HepG2 (cell line): ENCODE data around the gene LRRN4CL. TPM values are rescaled to one million over a fixed set of nuclear protein-coding genes. Genes with fewer than 3 reads are reported as not detected.

Experiments
- ATF5 ChIP-seq: sonication (generic); formaldehyde crosslinking; IDR thresholded peaks from 2 replicates; pipeline ENCODE4 v1.4.0; 2020; ENCODE audit warnings: mild to moderate bottlenecking, low read depth, missing genetic modification reagents
- DPF2 ChIP-seq: sonication (generic); formaldehyde crosslinking; IDR thresholded peaks from 2 replicates; pipeline ENCODE4 v1.4.0; 2020; ENCODE audit warnings: mild to moderate bottlenecking, low read depth, missing genetic modification reagents, borderline replicate concordance
- FOXJ3 ChIP-seq: sonication (generic); formaldehyde crosslinking; IDR thresholded peaks from 2 replicates; pipeline ENCODE4 v1.4.0; 2020; ENCODE audit warnings: missing genetic modification reagents, mild to moderate bottlenecking, borderline replicate concordance
- HNF4G ChIP-seq, 2 experiments: sonication (generic) in 1 of 2; formaldehyde crosslinking in 1 of 2; IDR thresholded peaks; 2 replicates each; pipeline versions ENCODE4 v1.4.0 to v1.6.1; 2011 to 2020; ENCODE audit warnings: borderline replicate concordance in 2 of 2, low read depth in 2 of 2, mild to moderate bottlenecking in 2 of 2, low read length in 1 of 2, missing genetic modification reagents in 1 of 2, moderate library complexity in 1 of 2
- HNRNPLL ChIP-seq: fragments of 200-400 bp; formaldehyde crosslinking; IDR thresholded peaks from 2 replicates; pipeline ENCODE4 v1.6.1; 2017; ENCODE audit warnings: mild to moderate bottlenecking, low read depth, low read length; ENCODE audit not compliant: poor library complexity, severe bottlenecking
- KDM3A ChIP-seq: IDR thresholded peaks from 2 replicates; pipeline ENCODE4 v1.6.1; 2018; ENCODE audit warnings: low read depth, missing compliant biosample characterization
- MBNL3 ChIP-seq: fragments of 250-450 bp; sonication (Bioruptor Pico); conservative IDR thresholded peaks from 2 replicates; pipeline ENCODE4 v1.8.0; 2022; ENCODE audit warnings: mild to moderate bottlenecking, inconsistent platforms
- MED13 ChIP-seq: sonication (generic); formaldehyde crosslinking; IDR thresholded peaks from 2 replicates; pipeline ENCODE4 v1.5.0; 2020; ENCODE audit warnings: missing genetic modification reagents
- MED8 ChIP-seq: sonication (generic); formaldehyde crosslinking; IDR thresholded peaks from 2 replicates; pipeline ENCODE4 v1.8.1; 2023; ENCODE audit warnings: mild to moderate bottlenecking, missing genetic modification reagents; ENCODE audit not compliant: insufficient replicate concordance
- MIXL1 ChIP-seq: IDR thresholded peaks from 2 replicates; pipeline ENCODE4 v1.6.1; 2016
- MYPOP ChIP-seq: sonication (generic); formaldehyde crosslinking; IDR thresholded peaks from 2 replicates; pipeline ENCODE4 v1.8.1; 2023; ENCODE audit warnings: mild to moderate bottlenecking, moderate library complexity, missing genetic modification reagents
- SRSF9 ChIP-seq: fragments of 200-400 bp; formaldehyde crosslinking; IDR thresholded peaks from 2 replicates; pipeline ENCODE4 v1.6.1; 2018; ENCODE audit warnings: borderline replicate concordance, mild to moderate bottlenecking, low read depth, low read length; ENCODE audit not compliant: insufficient read depth, poor library complexity, severe bottlenecking
- THAP11 ChIP-seq: IDR thresholded peaks from 2 replicates; pipeline ENCODE4 v1.6.1; 2016; ENCODE audit warnings: missing biosample characterization, missing genetic modification reagents
- TRAFD1 ChIP-seq: sonication (generic); formaldehyde crosslinking; IDR thresholded peaks from 2 replicates; pipeline ENCODE4 v1.5.1; 2020; ENCODE audit warnings: missing genetic modification reagents, mild to moderate bottlenecking, borderline replicate concordance
- ZBTB49 ChIP-seq: sonication (generic); formaldehyde crosslinking; IDR thresholded peaks from 2 replicates; pipeline ENCODE4 v1.4.0; 2020; ENCODE audit warnings: missing genetic modification reagents, borderline replicate concordance
- ZHX1 ChIP-seq: sonication (generic); formaldehyde crosslinking; IDR thresholded peaks from 2 replicates; pipeline ENCODE4 v1.8.1; 2022; ENCODE audit warnings: low read depth, mild to moderate bottlenecking, missing genetic modification reagents
- ZNF33B ChIP-seq: sonication (generic); formaldehyde crosslinking; IDR thresholded peaks from 2 replicates; pipeline ENCODE4 v1.5.1; 2020; ENCODE audit warnings: mild to moderate bottlenecking, missing genetic modification reagents
- ZNF451 ChIP-seq: sonication (generic); formaldehyde crosslinking; IDR thresholded peaks from 2 replicates; pipeline ENCODE4 v1.5.0; 2020; ENCODE audit warnings: mild to moderate bottlenecking, missing genetic modification reagents
- ZNF460 ChIP-seq: sonication (generic); formaldehyde crosslinking; IDR thresholded peaks from 2 replicates; pipeline ENCODE4 v1.5.1; 2020; ENCODE audit warnings: missing genetic modification reagents, mild to moderate bottlenecking, borderline replicate concordance
- polyA plus RNA-seq, 8 experiments: library from polyadenylated mRNA; depleted of rRNA in 3 of 8; stranded (reverse) in 7 of 8; unstranded in 1 of 8; fragments of >200 nt; fragmentation: Illumina TruSeq in 4 of 8; extraction: Trizol in 4 of 8; gene quantifications; 2 replicates each; pipeline versions ENCODE4 v1.2.1 to v1.2.3, GENCODE V29; 2011 to 2016; ENCODE audit warnings: low read depth in 4 of 8, missing spikeins in 1 of 8, mixed read lengths in 1 of 8; ENCODE audit not compliant: insufficient read depth in 1 of 8
- total RNA-seq, 5 experiments: library from RNA; depleted of rRNA; stranded (reverse); fragments of >200 nt; fragmentation: Illumina TruSeq; extraction: Trizol; gene quantifications; 2 replicates each; pipeline ENCODE4 v1.2.3, GENCODE V29; 2016; ENCODE audit warnings: low read depth in 1 of 5

LRRN4CL gene
- total and polyA plus RNA-seq, 2 of the 13 experiments (the other 11 are each of a cell fraction or from before 2014, with no cell fraction given) = 0.11 TPM; not detected in 1

GRCh38 chr11:62727165-62727871 is 38.0 kb upstream of the LRRN4CL start, which contains the start of gene HNRNPUL2 (continued):
- TF ChIP-seq SRSF9 = no peak
- TF ChIP-seq MBNL3 (CRISPR knock-in tag) = no peak
- TF ChIP-seq MED13 (CRISPR knock-in tag) = peak; percentile 88
- no peak for TF ChIP-seq ZNF460
- TF ChIP-seq DPF2 = no peak
- no peak for TF ChIP-seq HNF4G (IDR thresholded peaks at IDR 0.05; ENCODE audit: borderline replicate concordance, low read depth, low read length)
- TF ChIP-seq HNF4G (CRISPR knock-in tag; IDR thresholded peaks at IDR 0.05; ENCODE audit: borderline replicate concordance, low read depth) = no peak
- peak; percentile 96; the same call in 1 of the 2 replicates for TF ChIP-seq ZNF451 (CRISPR knock-in tag)
- TF ChIP-seq MIXL1 (CRISPR knock-in tag) = 0 out of 2 replicates have a peak, but pooled peaks have one; percentile 13
- no peak for TF ChIP-seq ATF5
- no peak for TF ChIP-seq ZBTB49 (CRISPR knock-in tag)
- 0 out of 2 replicates have a peak, but pooled peaks have one; percentile 60 for TF ChIP-seq ZHX1
- TF ChIP-seq MYPOP (CRISPR knock-in tag) = no peak; the same call in 1 of the 2 replicates
- peak; percentile 78; the same call in 1 of the 2 replicates for TF ChIP-seq ZNF33B (CRISPR knock-in tag)
- 0 out of 2 replicates have a peak, but pooled peaks have one; percentile 53 for TF ChIP-seq KDM3A (CRISPR knock-in tag)
- peak; percentile 85 for TF ChIP-seq THAP11 (CRISPR knock-in tag)
- TF ChIP-seq FOXJ3 = peak; percentile 42
- TF ChIP-seq HNRNPLL = peak; percentile 82
- TF ChIP-seq TRAFD1 (CRISPR knock-in tag) = peak; percentile 82; the same call in 1 of the 2 replicates
- TF ChIP-seq MED8 (CRISPR knock-in tag) = no peak
